Loucy (cell line): ENCODE measurements around the gene EHMT2.

Experiments
- CTCF ChIP-seq: fragments of 200-600 bp; sonication (generic); conservative IDR thresholded peaks from 2 replicates; pipeline ENCODE4 v1.5.1; 2014; ENCODE audit warnings: mild to moderate bottlenecking, antibody characterized with exemption, low read length
- EZH2phosphoT487 ChIP-seq: fragments of 200-600 bp; IDR thresholded peaks from 2 replicates; pipeline ENCODE4 v1.6.1; 2018; ENCODE audit warnings: antibody characterized with exemption, mild to moderate bottlenecking, moderate library complexity, borderline replicate concordance

GRCh38 chr6:31930962-31931361 is 33.5 kb upstream of the EHMT2 start:
- no peak for TF ChIP-seq CTCF
- TF ChIP-seq EZH2phosphoT487: no peak
